Measurements from ENCODE around the gene OPCML.

DNA sequence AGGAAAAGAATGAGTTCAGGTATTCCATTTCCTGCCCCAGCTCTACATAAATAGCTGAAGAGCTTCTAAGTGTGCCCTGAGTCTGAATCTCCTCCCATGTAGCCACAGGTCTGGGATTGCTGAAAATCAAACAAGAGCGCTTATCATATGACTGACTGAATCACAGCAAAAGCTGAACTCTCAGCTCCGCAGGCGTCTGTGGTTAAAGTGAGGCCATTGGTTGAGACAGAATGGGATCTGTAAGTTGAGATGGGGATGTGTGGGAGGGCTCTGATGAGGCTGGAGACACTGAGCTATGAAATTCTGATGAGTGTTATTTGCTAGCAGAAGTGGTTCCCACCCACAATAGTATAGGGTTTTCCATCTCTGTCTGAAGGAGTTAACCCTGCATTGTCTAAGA is 637.0 kb downstream of the OPCML start:
- no peak for TF ChIP-seq POLR2AphosphoS5 (IDR thresholded peaks at IDR 0.05; ENCODE audit: low read depth, low read length)
- TF ChIP-seq, protein P1, sequence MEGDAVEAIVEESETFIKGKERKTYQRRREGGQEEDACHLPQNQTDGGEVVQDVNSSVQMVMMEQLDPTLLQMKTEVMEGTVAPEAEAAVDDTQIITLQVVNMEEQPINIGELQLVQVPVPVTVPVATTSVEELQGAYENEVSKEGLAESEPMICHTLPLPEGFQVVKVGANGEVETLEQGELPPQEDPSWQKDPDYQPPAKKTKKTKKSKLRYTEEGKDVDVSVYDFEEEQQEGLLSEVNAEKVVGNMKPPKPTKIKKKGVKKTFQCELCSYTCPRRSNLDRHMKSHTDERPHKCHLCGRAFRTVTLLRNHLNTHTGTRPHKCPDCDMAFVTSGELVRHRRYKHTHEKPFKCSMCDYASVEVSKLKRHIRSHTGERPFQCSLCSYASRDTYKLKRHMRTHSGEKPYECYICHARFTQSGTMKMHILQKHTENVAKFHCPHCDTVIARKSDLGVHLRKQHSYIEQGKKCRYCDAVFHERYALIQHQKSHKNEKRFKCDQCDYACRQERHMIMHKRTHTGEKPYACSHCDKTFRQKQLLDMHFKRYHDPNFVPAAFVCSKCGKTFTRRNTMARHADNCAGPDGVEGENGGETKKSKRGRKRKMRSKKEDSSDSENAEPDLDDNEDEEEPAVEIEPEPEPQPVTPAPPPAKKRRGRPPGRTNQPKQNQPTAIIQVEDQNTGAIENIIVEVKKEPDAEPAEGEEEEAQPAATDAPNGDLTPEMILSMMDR (IDR thresholded peaks at IDR 0.05) = no peak
- no peak for TF ChIP-seq TCF7L2 (IDR thresholded peaks at IDR 0.05; ENCODE audit: low read depth, low read length)
- no peak for TF ChIP-seq SIN3A (IDR thresholded peaks at IDR 0.05; ENCODE audit: borderline replicate concordance, insufficient read depth, low read depth, low read length)
- TF ChIP-seq, protein P2, sequence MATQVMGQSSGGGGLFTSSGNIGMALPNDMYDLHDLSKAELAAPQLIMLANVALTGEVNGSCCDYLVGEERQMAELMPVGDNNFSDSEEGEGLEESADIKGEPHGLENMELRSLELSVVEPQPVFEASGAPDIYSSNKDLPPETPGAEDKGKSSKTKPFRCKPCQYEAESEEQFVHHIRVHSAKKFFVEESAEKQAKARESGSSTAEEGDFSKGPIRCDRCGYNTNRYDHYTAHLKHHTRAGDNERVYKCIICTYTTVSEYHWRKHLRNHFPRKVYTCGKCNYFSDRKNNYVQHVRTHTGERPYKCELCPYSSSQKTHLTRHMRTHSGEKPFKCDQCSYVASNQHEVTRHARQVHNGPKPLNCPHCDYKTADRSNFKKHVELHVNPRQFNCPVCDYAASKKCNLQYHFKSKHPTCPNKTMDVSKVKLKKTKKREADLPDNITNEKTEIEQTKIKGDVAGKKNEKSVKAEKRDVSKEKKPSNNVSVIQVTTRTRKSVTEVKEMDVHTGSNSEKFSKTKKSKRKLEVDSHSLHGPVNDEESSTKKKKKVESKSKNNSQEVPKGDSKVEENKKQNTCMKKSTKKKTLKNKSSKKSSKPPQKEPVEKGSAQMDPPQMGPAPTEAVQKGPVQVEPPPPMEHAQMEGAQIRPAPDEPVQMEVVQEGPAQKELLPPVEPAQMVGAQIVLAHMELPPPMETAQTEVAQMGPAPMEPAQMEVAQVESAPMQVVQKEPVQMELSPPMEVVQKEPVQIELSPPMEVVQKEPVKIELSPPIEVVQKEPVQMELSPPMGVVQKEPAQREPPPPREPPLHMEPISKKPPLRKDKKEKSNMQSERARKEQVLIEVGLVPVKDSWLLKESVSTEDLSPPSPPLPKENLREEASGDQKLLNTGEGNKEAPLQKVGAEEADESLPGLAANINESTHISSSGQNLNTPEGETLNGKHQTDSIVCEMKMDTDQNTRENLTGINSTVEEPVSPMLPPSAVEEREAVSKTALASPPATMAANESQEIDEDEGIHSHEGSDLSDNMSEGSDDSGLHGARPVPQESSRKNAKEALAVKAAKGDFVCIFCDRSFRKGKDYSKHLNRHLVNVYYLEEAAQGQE (IDR thresholded peaks at IDR 0.05; ENCODE audit: insufficient read depth in 1 of 2, low read depth in 2 of 2, low read length in 1 of 2) = no peak
